GM03348 (cell line): Measurements from ENCODE around the gene DHX58.

Source experiments
- DNase-seq: peaks from one replicate; pipeline ENCODE4 v3.0.0; 2012; ENCODE audit warnings: low spot score

The DHX58 gene

GRCh38 chr17:42053731-42054500, 58.6 kb downstream of the DHX58 start:
- DNase-seq = no peak

- no peak for DNase-seq
Observed at GRCh38 chr17:42052346-42052877, 60.1 kb downstream of the DHX58 start.

DNA sequence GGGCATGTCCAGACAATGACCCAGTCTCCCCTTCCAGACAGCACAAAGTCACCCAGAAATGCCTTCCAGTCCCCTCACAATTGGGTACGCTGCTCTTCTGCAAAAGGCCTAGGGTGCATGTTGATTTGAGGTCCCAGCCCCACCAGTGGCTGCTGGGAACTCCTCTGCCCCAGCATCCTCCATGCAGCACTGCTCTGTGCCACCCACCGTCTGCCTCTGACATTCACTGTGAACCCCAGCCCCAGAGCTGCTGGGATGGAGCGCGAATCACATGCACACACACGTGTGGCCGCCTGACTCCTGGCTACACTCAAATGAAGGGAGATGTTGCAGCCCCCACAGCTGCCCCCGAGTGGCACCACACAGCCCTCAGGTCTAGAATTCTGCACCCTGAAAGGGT, 60.9 kb downstream of the DHX58 start:
- DNase-seq = no peak
